SU-DHL-6 (cell line): ENCODE data around the gene POLR3GL.

Experiments
- CTCF ChIP-seq: fragments of 200-600 bp; sonication (generic); IDR thresholded peaks from one replicate; pipeline ENCODE4 v1.5.1; 2017; ENCODE audit warnings: antibody characterized with exemption, mild to moderate bottlenecking, low read length, moderate library complexity; ENCODE audit not compliant: insufficient read depth, poor library complexity, severe bottlenecking
- EZH2phosphoT487 ChIP-seq: fragments of 200-600 bp; sonication (generic), shearing (Covaris generic); conservative IDR thresholded peaks from 2 replicates; pipeline ENCODE4 v1.6.1; 2018; ENCODE audit warnings: mild to moderate bottlenecking, antibody characterized with exemption, low read length, moderate library complexity, mixed read lengths

- no peak for TF ChIP-seq CTCF
- TF ChIP-seq EZH2phosphoT487, result no peak
Measured at GRCh38 chr1:145916745-145917144, 47.7 kb upstream of the POLR3GL start.
